WTC11 (cell line): Measurements from ENCODE around the gene ATOSB. TPM values are rescaled to one million over a fixed set of nuclear protein-coding genes. Genes with fewer than 3 reads are reported as not detected.

ENCODE experiments used
- ATAC-seq: fragments of 200-7000 bp; cut with Tn5 transposase; 2 replicates; pipeline ENCODE4 v1.10.0; 2021; ENCODE audit warnings: mild to moderate bottlenecking, moderate library complexity
- CTCF ChIA-PET: fragments of 300-600 bp; sonication (Branson Sonifier 250); formaldehyde crosslinking; loops from one replicate; lab custom pipeline; 2021; ENCODE audit warnings: antibody characterized with exemption; lab: Charles Lee
- POLR2A ChIA-PET: fragments of 350-600 bp; sonication (Branson Sonifier 250); formaldehyde crosslinking; loops from one replicate; lab custom pipeline; 2021; ENCODE audit warnings: antibody characterized with exemption; lab: Charles Lee
- DNase-seq: peaks from one replicate; pipeline ENCODE4 v3.0.0; 2021; ENCODE audit warnings: low spot score
- H3K27ac Mint-ChIP-seq: 2 replicates; pipeline ENCODE4 v1.8.0; 2021; ENCODE audit warnings: mixed read lengths
- H3K27me3 Mint-ChIP-seq: 2 replicates; pipeline ENCODE4 v1.8.0; 2021; ENCODE audit warnings: low read depth, mild to moderate bottlenecking, moderate library complexity, mixed read lengths
- H3K36me3 Mint-ChIP-seq: 2 replicates; pipeline ENCODE4 v1.8.0; 2021; ENCODE audit warnings: mixed read lengths
- H3K4me1 Mint-ChIP-seq: 2 replicates; pipeline ENCODE4 v1.8.0; 2022; ENCODE audit warnings: mixed read lengths
- H3K4me3 Mint-ChIP-seq: 2 replicates; pipeline ENCODE4 v1.8.0; 2021; ENCODE audit warnings: mild to moderate bottlenecking, moderate library complexity, mixed read lengths
- H3K9me3 Mint-ChIP-seq: 2 replicates; pipeline ENCODE4 v1.8.0; 2021; ENCODE audit warnings: mixed read lengths
- CREB1 ChIP-seq: sonication (generic); formaldehyde crosslinking; IDR thresholded peaks from 2 replicates; pipeline ENCODE4 v1.8.0; 2023; ENCODE audit warnings: mild to moderate bottlenecking, missing genetic modification reagents
- GABPB1 ChIP-seq: sonication (generic); formaldehyde crosslinking; IDR thresholded peaks from 2 replicates; pipeline ENCODE4 v1.8.1; 2023; ENCODE audit warnings: mild to moderate bottlenecking, missing genetic modification reagents
- GTF2I ChIP-seq: fragments of 250-450 bp; sonication (Bioruptor Pico); conservative IDR thresholded peaks from 2 replicates; pipeline ENCODE4 v1.4.0; 2021; ENCODE audit warnings: mild to moderate bottlenecking
- IRF2 ChIP-seq: sonication (generic); formaldehyde crosslinking; IDR thresholded peaks from 2 replicates; pipeline ENCODE4 v1.8.0; 2022; ENCODE audit warnings: low read depth, missing genetic modification reagents, borderline replicate concordance
- JAZF1 ChIP-seq: fragments of 250-450 bp; sonication (Bioruptor Pico); IDR thresholded peaks from 2 replicates; pipeline ENCODE4 v1.9.0; 2021; ENCODE audit warnings: moderate library complexity, mild to moderate bottlenecking, inconsistent platforms
- MXD4 ChIP-seq: fragments of 250-450 bp; sonication (Bioruptor Pico); IDR thresholded peaks from 2 replicates; pipeline ENCODE4 v1.8.0; 2021; ENCODE audit warnings: mild to moderate bottlenecking, moderate library complexity, borderline replicate concordance
- NFE2L1 ChIP-seq: sonication (generic); formaldehyde crosslinking; IDR thresholded peaks from 2 replicates; pipeline ENCODE4 v1.8.1; 2023; ENCODE audit warnings: missing genetic modification reagents
- NR3C1 ChIP-seq: sonication (generic); formaldehyde crosslinking; conservative IDR thresholded peaks from 2 replicates; pipeline ENCODE4 v1.8.1; 2023; ENCODE audit warnings: low read depth, mild to moderate bottlenecking, missing genetic modification reagents
- SMAD4 ChIP-seq: sonication (generic); formaldehyde crosslinking; IDR thresholded peaks from 2 replicates; pipeline ENCODE4 v1.8.0; 2022; ENCODE audit warnings: mild to moderate bottlenecking, missing genetic modification reagents
- TEAD1 ChIP-seq: sonication (generic); formaldehyde crosslinking; IDR thresholded peaks from 2 replicates; pipeline ENCODE4 v1.8.0; 2022; ENCODE audit warnings: mild to moderate bottlenecking, missing genetic modification reagents
- ZBTB21 ChIP-seq: sonication (generic); formaldehyde crosslinking; IDR thresholded peaks from 2 replicates; pipeline ENCODE4 v1.8.1; 2023; ENCODE audit warnings: mild to moderate bottlenecking, missing genetic modification reagents, borderline replicate concordance
- ZNF232 ChIP-seq: sonication (generic); formaldehyde crosslinking; IDR thresholded peaks from 2 replicates; pipeline ENCODE4 v1.8.0; 2022; ENCODE audit warnings: mild to moderate bottlenecking, missing genetic modification reagents
- ZNF263 ChIP-seq: sonication (generic); formaldehyde crosslinking; IDR thresholded peaks from 2 replicates; pipeline ENCODE4 v1.8.1; 2022; ENCODE audit warnings: low read depth, mild to moderate bottlenecking, moderate library complexity, missing genetic modification reagents
- ZNF317 ChIP-seq: sonication (generic); formaldehyde crosslinking; IDR thresholded peaks from 2 replicates; pipeline ENCODE4 v1.8.1; 2023; ENCODE audit warnings: low read depth, mild to moderate bottlenecking, moderate library complexity, missing genetic modification reagents, borderline replicate concordance
- ZNF396 ChIP-seq: fragments of 250-450 bp; sonication (Bioruptor Pico); IDR thresholded peaks from 2 replicates; pipeline ENCODE4 v1.8.0; 2021; ENCODE audit warnings: mild to moderate bottlenecking, moderate library complexity, borderline replicate concordance
- total RNA-seq: library from RNA; stranded (reverse); gene quantifications from 3 replicates; pipeline ENCODE4 v1.2.3, GENCODE V29; 2021
- TF ChIP-seq, protein P1 (sequence below): fragments of 250-450 bp; sonication (Bioruptor Pico); IDR thresholded peaks from 2 replicates; pipeline ENCODE4 v1.9.0; 2021; ENCODE audit warnings: mild to moderate bottlenecking
- TF ChIP-seq, protein P2 (sequence below): fragments of 250-450 bp; sonication (Bioruptor Pico); IDR thresholded peaks from 2 replicates; pipeline ENCODE4 v2.1.2; 2022; ENCODE audit warnings: mild to moderate bottlenecking, moderate library complexity
- TF ChIP-seq, protein P3 (sequence below): sonication (generic); formaldehyde crosslinking; IDR thresholded peaks from 2 replicates; pipeline ENCODE4 v1.8.1; 2023; ENCODE audit warnings: mild to moderate bottlenecking, missing genetic modification reagents, moderate library complexity
- TF ChIP-seq, protein P4 (sequence below): sonication (generic); formaldehyde crosslinking; IDR thresholded peaks from 2 replicates; pipeline ENCODE4 v1.8.0; 2023; ENCODE audit warnings: missing genetic modification reagents
- TF ChIP-seq, protein P5 (sequence below): sonication (generic); formaldehyde crosslinking; IDR thresholded peaks from 2 replicates; pipeline ENCODE4 v1.8.0; 2022; ENCODE audit warnings: mild to moderate bottlenecking, missing genetic modification reagents
- TF ChIP-seq, protein P6 (sequence below): fragments of 250-450 bp; sonication (Bioruptor Pico); IDR thresholded peaks from 2 replicates; pipeline ENCODE4 v1.9.0; 2021; ENCODE audit warnings: mild to moderate bottlenecking
- TF ChIP-seq, protein P7 (sequence below): sonication (generic); formaldehyde crosslinking; conservative IDR thresholded peaks from 2 replicates; pipeline ENCODE4 v1.8.1; 2023; ENCODE audit warnings: mild to moderate bottlenecking, low read depth, missing genetic modification reagents, moderate library complexity
- TF ChIP-seq, protein P8 (sequence below): sonication (generic); formaldehyde crosslinking; conservative IDR thresholded peaks from 2 replicates; pipeline ENCODE4 v1.8.1; 2022; ENCODE audit warnings: mild to moderate bottlenecking, missing genetic modification reagents
- TF ChIP-seq, protein P9 (sequence below): sonication (generic); formaldehyde crosslinking; IDR thresholded peaks from 2 replicates; pipeline ENCODE4 v1.8.1; 2023; ENCODE audit warnings: mild to moderate bottlenecking, missing genetic modification reagents

The ATOSB gene
- total RNA-seq, 1 experiment from 2014 or later, result 8.7 TPM

DNA sequence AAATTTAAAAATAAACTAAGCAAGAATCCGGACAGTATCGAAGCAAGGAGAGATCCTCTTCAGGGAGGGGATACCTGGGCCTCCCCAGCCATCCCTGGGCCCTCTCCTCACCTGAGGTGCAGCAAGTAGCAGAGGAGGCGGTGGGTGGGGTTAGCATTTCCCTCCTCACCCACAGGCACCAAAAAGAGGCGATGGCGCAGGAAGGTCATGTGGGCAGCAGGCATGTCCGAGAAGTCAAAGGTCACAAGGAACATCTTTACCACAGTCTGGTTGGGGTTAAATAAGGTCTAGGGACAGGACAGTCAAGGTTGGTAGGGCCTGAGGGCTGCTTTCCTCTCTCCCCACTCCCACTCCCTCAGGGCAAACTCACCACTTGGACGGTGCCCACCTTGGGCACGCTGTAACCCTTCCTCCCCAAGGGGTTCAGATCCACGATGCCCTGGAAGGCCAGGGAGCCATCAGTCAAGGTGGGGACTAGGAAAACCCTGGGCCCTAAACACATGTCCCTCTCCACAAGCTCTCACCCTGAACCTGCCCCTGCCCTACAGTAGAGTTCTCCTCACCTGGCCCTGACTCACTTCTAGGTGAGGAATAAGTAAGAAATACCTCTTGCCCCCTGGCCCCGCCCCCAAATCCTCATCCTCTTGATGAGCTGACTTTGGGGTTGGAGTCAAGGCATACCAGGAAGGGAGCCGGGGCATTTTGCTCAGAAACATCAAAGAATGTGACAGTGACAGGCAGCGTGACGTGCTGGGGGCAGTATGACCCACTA, 9.9 kb downstream of the ATOSB start (continued):
- TF ChIP-seq, protein P1, sequence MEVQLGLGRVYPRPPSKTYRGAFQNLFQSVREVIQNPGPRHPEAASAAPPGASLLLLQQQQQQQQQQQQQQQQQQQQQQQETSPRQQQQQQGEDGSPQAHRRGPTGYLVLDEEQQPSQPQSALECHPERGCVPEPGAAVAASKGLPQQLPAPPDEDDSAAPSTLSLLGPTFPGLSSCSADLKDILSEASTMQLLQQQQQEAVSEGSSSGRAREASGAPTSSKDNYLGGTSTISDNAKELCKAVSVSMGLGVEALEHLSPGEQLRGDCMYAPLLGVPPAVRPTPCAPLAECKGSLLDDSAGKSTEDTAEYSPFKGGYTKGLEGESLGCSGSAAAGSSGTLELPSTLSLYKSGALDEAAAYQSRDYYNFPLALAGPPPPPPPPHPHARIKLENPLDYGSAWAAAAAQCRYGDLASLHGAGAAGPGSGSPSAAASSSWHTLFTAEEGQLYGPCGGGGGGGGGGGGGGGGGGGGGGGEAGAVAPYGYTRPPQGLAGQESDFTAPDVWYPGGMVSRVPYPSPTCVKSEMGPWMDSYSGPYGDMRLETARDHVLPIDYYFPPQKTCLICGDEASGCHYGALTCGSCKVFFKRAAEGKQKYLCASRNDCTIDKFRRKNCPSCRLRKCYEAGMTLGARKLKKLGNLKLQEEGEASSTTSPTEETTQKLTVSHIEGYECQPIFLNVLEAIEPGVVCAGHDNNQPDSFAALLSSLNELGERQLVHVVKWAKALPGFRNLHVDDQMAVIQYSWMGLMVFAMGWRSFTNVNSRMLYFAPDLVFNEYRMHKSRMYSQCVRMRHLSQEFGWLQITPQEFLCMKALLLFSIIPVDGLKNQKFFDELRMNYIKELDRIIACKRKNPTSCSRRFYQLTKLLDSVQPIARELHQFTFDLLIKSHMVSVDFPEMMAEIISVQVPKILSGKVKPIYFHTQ, result no peak
- TF ChIP-seq ZBTB21 (CRISPR knock-in tag) (no peak), ZNF232 (CRISPR knock-in tag) (no peak), MXD4 (no peak), ZNF263 (CRISPR knock-in tag) (no peak)
- TF ChIP-seq, protein P2, sequence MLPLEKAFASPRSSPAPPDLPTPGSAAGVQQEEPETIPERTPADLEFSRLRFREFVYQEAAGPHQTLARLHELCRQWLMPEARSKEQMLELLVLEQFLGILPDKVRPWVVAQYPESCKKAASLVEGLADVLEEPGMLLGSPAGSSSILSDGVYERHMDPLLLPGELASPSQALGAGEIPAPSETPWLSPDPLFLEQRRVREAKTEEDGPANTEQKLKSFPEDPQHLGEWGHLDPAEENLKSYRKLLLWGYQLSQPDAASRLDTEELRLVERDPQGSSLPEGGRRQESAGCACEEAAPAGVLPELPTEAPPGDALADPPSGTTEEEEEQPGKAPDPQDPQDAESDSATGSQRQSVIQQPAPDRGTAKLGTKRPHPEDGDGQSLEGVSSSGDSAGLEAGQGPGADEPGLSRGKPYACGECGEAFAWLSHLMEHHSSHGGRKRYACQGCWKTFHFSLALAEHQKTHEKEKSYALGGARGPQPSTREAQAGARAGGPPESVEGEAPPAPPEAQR (CRISPR knock-in tag), result no peak
- TF ChIP-seq, protein P3, sequence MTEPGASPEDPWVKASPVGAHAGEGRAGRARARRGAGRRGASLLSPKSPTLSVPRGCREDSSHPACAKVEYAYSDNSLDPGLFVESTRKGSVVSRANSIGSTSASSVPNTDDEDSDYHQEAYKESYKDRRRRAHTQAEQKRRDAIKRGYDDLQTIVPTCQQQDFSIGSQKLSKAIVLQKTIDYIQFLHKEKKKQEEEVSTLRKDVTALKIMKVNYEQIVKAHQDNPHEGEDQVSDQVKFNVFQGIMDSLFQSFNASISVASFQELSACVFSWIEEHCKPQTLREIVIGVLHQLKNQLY (CRISPR knock-in tag), result no peak
- TF ChIP-seq, protein P4, sequence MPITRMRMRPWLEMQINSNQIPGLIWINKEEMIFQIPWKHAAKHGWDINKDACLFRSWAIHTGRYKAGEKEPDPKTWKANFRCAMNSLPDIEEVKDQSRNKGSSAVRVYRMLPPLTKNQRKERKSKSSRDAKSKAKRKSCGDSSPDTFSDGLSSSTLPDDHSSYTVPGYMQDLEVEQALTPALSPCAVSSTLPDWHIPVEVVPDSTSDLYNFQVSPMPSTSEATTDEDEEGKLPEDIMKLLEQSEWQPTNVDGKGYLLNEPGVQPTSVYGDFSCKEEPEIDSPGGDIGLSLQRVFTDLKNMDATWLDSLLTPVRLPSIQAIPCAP (CRISPR knock-in tag), result no peak
- TF ChIP-seq, protein P5, sequence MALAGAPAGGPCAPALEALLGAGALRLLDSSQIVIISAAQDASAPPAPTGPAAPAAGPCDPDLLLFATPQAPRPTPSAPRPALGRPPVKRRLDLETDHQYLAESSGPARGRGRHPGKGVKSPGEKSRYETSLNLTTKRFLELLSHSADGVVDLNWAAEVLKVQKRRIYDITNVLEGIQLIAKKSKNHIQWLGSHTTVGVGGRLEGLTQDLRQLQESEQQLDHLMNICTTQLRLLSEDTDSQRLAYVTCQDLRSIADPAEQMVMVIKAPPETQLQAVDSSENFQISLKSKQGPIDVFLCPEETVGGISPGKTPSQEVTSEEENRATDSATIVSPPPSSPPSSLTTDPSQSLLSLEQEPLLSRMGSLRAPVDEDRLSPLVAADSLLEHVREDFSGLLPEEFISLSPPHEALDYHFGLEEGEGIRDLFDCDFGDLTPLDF (CRISPR knock-in tag), result no peak

DNA sequence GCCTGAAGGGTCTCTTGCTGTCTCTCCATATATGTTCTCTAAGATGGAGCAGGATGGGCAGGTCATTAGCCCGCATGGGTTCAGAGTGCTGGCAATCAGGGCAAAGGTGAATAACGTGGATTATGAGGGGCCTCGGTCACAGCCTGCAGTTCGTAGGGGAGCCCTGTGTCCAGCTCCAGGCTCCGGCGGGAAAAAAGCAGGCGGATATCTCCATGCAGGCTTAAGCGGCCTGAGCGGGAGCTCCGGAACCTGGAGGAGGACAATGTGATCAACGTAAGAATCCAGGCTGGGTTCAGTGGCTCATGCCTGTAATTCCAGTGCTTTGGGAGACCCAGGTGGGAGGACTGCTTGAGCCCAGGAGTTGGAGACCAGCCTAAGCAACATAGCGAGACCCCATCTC, 10.5 kb downstream of the ATOSB start:
- 0 out of 2 replicates have a peak overlapping the region, but pooled peaks have one; percentile 5 for H3K4me3 Mint-ChIP-seq
- DNase-seq (no peak), ATAC-seq (no peak)
- peaks cover 16% of the 10 kb centered on the region for H3K4me1 Mint-ChIP-seq
- no peaks in the 10 kb centered on the region for H3K9me3 Mint-ChIP-seq
- CTCF ChIA-PET, result no interaction called here
- H3K36me3 Mint-ChIP-seq, result peaks cover 14% of the 10 kb centered on the region
- POLR2A ChIA-PET, result no interaction called here
- no peak overlapping the region for H3K27ac Mint-ChIP-seq
- H3K27me3 Mint-ChIP-seq, result no peaks in the 10 kb centered on the region
- TF ChIP-seq, protein P6, sequence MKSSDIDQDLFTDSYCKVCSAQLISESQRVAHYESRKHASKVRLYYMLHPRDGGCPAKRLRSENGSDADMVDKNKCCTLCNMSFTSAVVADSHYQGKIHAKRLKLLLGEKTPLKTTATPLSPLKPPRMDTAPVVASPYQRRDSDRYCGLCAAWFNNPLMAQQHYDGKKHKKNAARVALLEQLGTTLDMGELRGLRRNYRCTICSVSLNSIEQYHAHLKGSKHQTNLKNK (CRISPR knock-in tag), result no peak
- no peak for TF ChIP-seq GABPB1 (CRISPR knock-in tag)
- TF ChIP-seq, protein P7, sequence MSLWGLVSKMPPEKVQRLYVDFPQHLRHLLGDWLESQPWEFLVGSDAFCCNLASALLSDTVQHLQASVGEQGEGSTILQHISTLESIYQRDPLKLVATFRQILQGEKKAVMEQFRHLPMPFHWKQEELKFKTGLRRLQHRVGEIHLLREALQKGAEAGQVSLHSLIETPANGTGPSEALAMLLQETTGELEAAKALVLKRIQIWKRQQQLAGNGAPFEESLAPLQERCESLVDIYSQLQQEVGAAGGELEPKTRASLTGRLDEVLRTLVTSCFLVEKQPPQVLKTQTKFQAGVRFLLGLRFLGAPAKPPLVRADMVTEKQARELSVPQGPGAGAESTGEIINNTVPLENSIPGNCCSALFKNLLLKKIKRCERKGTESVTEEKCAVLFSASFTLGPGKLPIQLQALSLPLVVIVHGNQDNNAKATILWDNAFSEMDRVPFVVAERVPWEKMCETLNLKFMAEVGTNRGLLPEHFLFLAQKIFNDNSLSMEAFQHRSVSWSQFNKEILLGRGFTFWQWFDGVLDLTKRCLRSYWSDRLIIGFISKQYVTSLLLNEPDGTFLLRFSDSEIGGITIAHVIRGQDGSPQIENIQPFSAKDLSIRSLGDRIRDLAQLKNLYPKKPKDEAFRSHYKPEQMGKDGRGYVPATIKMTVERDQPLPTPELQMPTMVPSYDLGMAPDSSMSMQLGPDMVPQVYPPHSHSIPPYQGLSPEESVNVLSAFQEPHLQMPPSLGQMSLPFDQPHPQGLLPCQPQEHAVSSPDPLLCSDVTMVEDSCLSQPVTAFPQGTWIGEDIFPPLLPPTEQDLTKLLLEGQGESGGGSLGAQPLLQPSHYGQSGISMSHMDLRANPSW (CRISPR knock-in tag), result no peak
- no peak for TF ChIP-seq ZNF317 (CRISPR knock-in tag)
- TF ChIP-seq NR3C1, result no peak
- TF ChIP-seq ZBTB21 (CRISPR knock-in tag), result no peak
- no peak for TF ChIP-seq CREB1 (CRISPR knock-in tag)
- no peak for TF ChIP-seq TEAD1 (CRISPR knock-in tag)
- TF ChIP-seq, protein P8, sequence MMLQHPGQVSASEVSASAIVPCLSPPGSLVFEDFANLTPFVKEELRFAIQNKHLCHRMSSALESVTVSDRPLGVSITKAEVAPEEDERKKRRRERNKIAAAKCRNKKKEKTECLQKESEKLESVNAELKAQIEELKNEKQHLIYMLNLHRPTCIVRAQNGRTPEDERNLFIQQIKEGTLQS (CRISPR knock-in tag), result no peak
- no peak for TF ChIP-seq NFE2L1 (CRISPR knock-in tag)
- TF ChIP-seq ZNF396, result no peak
- TF ChIP-seq JAZF1 (CRISPR knock-in tag), result no peak
- TF ChIP-seq IRF2 (CRISPR knock-in tag), result no peak
- TF ChIP-seq SMAD4 (CRISPR knock-in tag), result no peak
- no peak for TF ChIP-seq GTF2I (CRISPR knock-in tag)
- TF ChIP-seq, protein P9, sequence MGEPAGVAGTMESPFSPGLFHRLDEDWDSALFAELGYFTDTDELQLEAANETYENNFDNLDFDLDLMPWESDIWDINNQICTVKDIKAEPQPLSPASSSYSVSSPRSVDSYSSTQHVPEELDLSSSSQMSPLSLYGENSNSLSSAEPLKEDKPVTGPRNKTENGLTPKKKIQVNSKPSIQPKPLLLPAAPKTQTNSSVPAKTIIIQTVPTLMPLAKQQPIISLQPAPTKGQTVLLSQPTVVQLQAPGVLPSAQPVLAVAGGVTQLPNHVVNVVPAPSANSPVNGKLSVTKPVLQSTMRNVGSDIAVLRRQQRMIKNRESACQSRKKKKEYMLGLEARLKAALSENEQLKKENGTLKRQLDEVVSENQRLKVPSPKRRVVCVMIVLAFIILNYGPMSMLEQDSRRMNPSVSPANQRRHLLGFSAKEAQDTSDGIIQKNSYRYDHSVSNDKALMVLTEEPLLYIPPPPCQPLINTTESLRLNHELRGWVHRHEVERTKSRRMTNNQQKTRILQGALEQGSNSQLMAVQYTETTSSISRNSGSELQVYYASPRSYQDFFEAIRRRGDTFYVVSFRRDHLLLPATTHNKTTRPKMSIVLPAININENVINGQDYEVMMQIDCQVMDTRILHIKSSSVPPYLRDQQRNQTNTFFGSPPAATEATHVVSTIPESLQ (CRISPR knock-in tag), result no peak
